IMR-90 (cell line): ENCODE results near the gene VAMP8. TPM values are rescaled to one million over a fixed set of nuclear protein-coding genes. Genes with fewer than 3 reads are reported as not detected.

Experiments used
- ATAC-seq: fragments of 200-7000 bp; cut with Tn5 transposase; 2 replicates; pipeline ENCODE4 v1.9.1; 2020; ENCODE audit warnings: low read depth, mild to moderate bottlenecking, moderate library complexity
- BruUV-seq: library from RNA; stranded (reverse); fragments of 400-500 nt; replicated peaks from 2 replicates; lab custom pipeline; 2021; lab: Mats Ljungman, UMichigan
- CTCF ChIA-PET: fragments of 300-600 bp; formaldehyde crosslinking; extraction: SDS; loops from one replicate; lab custom pipeline; 2021; ENCODE audit warnings: antibody characterized with exemption; lab: Yijun Ruan, JAX
- POLR2A ChIA-PET: fragments of 300-600 bp; sonication (Branson Sonifier 250); formaldehyde crosslinking; loops from one replicate; lab custom pipeline; 2022; ENCODE audit warnings: antibody characterized with exemption; ENCODE audit not compliant: unreplicated experiment; lab: Charles Lee
- DNase-seq: peaks from one replicate; pipeline ENCODE4 v3.0.0; 2013
- H2AFZ ChIP-seq: replicated peaks from 2 replicates; pipeline ENCODE3; 2013; ENCODE audit warnings: low read length, mild to moderate bottlenecking; ENCODE audit not compliant: poor library complexity
- H2AK5ac ChIP-seq: 2 replicates; pipeline ENCODE4 v1.6.1; 2013; ENCODE audit warnings: low read depth, low read length, inconsistent platforms
- H2AK9ac ChIP-seq: replicated peaks from 2 replicates; pipeline ENCODE3; 2013; ENCODE audit warnings: mild to moderate bottlenecking, low read depth, low read length, moderate library complexity; ENCODE audit not compliant: poor library complexity
- H2BK120ac ChIP-seq: 2 replicates; pipeline ENCODE4 v1.6.1; 2013; ENCODE audit warnings: low read depth, low read length, inconsistent platforms
- H2BK15ac ChIP-seq: 3 replicates; pipeline ENCODE4 v1.6.1; 2013; ENCODE audit warnings: low read depth, low read length, inconsistent platforms
- H2BK20ac ChIP-seq: 2 replicates; pipeline ENCODE4 v1.6.1; 2013; ENCODE audit warnings: low read depth, mild to moderate bottlenecking, inconsistent platforms, low read length, moderate library complexity
- H2BK5ac ChIP-seq: 2 replicates; pipeline ENCODE4 v1.6.1; 2013; ENCODE audit warnings: mild to moderate bottlenecking, low read depth, low read length, inconsistent platforms; ENCODE audit not compliant: poor library complexity, severe bottlenecking
- H3K14ac ChIP-seq: replicated peaks from 2 replicates; pipeline ENCODE4 v1.6.1; 2013; ENCODE audit warnings: low read depth, low read length, inconsistent platforms
- H3K18ac ChIP-seq: 2 replicates; pipeline ENCODE4 v1.6.1; 2013; ENCODE audit warnings: low read depth, low read length, control low read depth
- H3K23ac ChIP-seq: 2 replicates; pipeline ENCODE4 v1.6.1; 2013; ENCODE audit warnings: low read depth, low read length, inconsistent platforms
- H3K27ac ChIP-seq: 2 replicates; pipeline ENCODE4 v1.5.1; 2013; ENCODE audit warnings: mild to moderate bottlenecking, control low read depth, low read length; ENCODE audit not compliant: insufficient read depth
- H3K27me3 ChIP-seq: 2 replicates; pipeline ENCODE4 v1.6.1; 2013; ENCODE audit warnings: low read length; ENCODE audit not compliant: control insufficient read depth, insufficient read depth
- H3K36me3 ChIP-seq: 2 replicates; pipeline ENCODE4 v1.6.1; 2013; ENCODE audit warnings: low read length, mixed read lengths; ENCODE audit not compliant: control insufficient read depth, insufficient read depth
- H3K4ac ChIP-seq: 2 replicates; pipeline ENCODE4 v1.6.1; 2013; ENCODE audit warnings: low read depth, low read length, inconsistent platforms
- H3K4me1 ChIP-seq: 2 replicates; pipeline ENCODE4 v1.6.1; 2013; ENCODE audit warnings: low read length, mixed read lengths; ENCODE audit not compliant: control insufficient read depth, insufficient read depth
- H3K4me2 ChIP-seq: 2 replicates; pipeline ENCODE4 v1.6.1; 2013; ENCODE audit warnings: low read depth, mild to moderate bottlenecking, control low read depth, low read length, moderate library complexity
- H3K4me3 ChIP-seq: 2 replicates; pipeline ENCODE4 v1.5.1; 2013; ENCODE audit warnings: low read depth, mild to moderate bottlenecking, control low read depth, low read length, moderate library complexity; ENCODE audit not compliant: insufficient read depth
- H3K56ac ChIP-seq: 2 replicates; pipeline ENCODE4 v1.6.1; 2013; ENCODE audit warnings: low read length, inconsistent platforms; ENCODE audit not compliant: insufficient read depth; ENCODE audit errors: extremely low read depth
- H3K79me1 ChIP-seq, 2 experiments: 2 replicates each; pipeline ENCODE4 v1.6.1; 2013; ENCODE audit warnings: low read length in 2 of 2, inconsistent platforms in 1 of 2, low read depth in 1 of 2
- H3K9ac ChIP-seq: 2 replicates; pipeline ENCODE4 v1.6.1; 2013; ENCODE audit warnings: low read depth, low read length, control low read depth
- H3K9me1 ChIP-seq: 2 replicates; pipeline ENCODE4 v1.6.1; 2013; ENCODE audit warnings: low read length, inconsistent platforms; ENCODE audit not compliant: insufficient read depth
- H3K9me3 ChIP-seq: 2 replicates; pipeline ENCODE4 v1.6.1; 2013; ENCODE audit warnings: low read length; ENCODE audit not compliant: control insufficient read depth, insufficient read depth
- H4K20me1 ChIP-seq: 2 replicates; pipeline ENCODE4 v1.6.1; 2013; ENCODE audit warnings: low read length, inconsistent platforms; ENCODE audit not compliant: insufficient read depth
- H4K5ac ChIP-seq: 2 replicates; pipeline ENCODE4 v1.6.1; 2013; ENCODE audit warnings: mild to moderate bottlenecking, low read depth, low read length, control low read depth
- H4K8ac ChIP-seq, 2 experiments: 2 replicates each; pipeline ENCODE4 v1.6.1; 2013; ENCODE audit warnings: low read depth in 2 of 2, low read length in 2 of 2, control low read depth in 1 of 2, inconsistent platforms in 1 of 2
- H4K91ac ChIP-seq: 2 replicates; pipeline ENCODE4 v1.6.1; 2013; ENCODE audit warnings: low read depth, low read length, inconsistent platforms; ENCODE audit not compliant: insufficient read depth
- BHLHE40 ChIP-seq: fragments of 150-350 bp; IDR thresholded peaks from 2 replicates; pipeline ENCODE4 v1.6.1; 2016; ENCODE audit warnings: mild to moderate bottlenecking, low read depth, low read length
- CEBPB ChIP-seq: IDR thresholded peaks from 2 replicates; pipeline ENCODE4 v1.6.1; 2012; ENCODE audit warnings: low read depth, low read length, improper control_type of control experiment
- CHD1 ChIP-seq: IDR thresholded peaks from 2 replicates; pipeline ENCODE4 v1.6.1; 2012; ENCODE audit warnings: low read depth, low read length, improper control_type of control experiment
- CTCF ChIP-seq: conservative IDR thresholded peaks from 2 replicates; pipeline ENCODE4 v1.5.1; 2012; ENCODE audit warnings: mild to moderate bottlenecking, low read depth, low read length, improper control_type of control experiment
- ELK1 ChIP-seq: fragments of 150-350 bp; IDR thresholded peaks from 2 replicates; pipeline ENCODE4 v1.6.1; 2016; ENCODE audit warnings: low read depth, mild to moderate bottlenecking, low read length, moderate library complexity, borderline replicate concordance
- FOS ChIP-seq: fragments of 150-350 bp; IDR thresholded peaks from 2 replicates; pipeline ENCODE4 v1.6.1; 2016; ENCODE audit warnings: low read depth, low read length
- MAFK ChIP-seq: IDR thresholded peaks from 2 replicates; pipeline ENCODE4 v1.6.1; 2012; ENCODE audit warnings: low read depth, low read length, improper control_type of control experiment
- MAZ ChIP-seq: IDR thresholded peaks from 2 replicates; pipeline ENCODE4 v1.6.1; 2012; ENCODE audit warnings: low read depth, mild to moderate bottlenecking, low read length, improper control_type of control experiment, moderate library complexity, borderline replicate concordance
- MXI1 ChIP-seq: IDR thresholded peaks from 2 replicates; pipeline ENCODE4 v1.6.1; 2012; ENCODE audit warnings: low read depth, mild to moderate bottlenecking, low read length, moderate library complexity, borderline replicate concordance
- NFE2L2 ChIP-seq: fragments of 150-350 bp; IDR thresholded peaks from 2 replicates; pipeline ENCODE4 v1.6.1; 2016; ENCODE audit warnings: low read depth, mild to moderate bottlenecking, low read length
- POLR2A ChIP-seq: IDR thresholded peaks from 2 replicates; pipeline ENCODE4 v1.6.1; 2012; ENCODE audit warnings: mild to moderate bottlenecking, low read depth, low read length
- RAD21 ChIP-seq: IDR thresholded peaks from 2 replicates; pipeline ENCODE4 v1.6.1; 2012; ENCODE audit warnings: low read length, improper control_type of control experiment
- RCOR1 ChIP-seq: IDR thresholded peaks from 2 replicates; pipeline ENCODE4 v1.6.1; 2012; ENCODE audit warnings: mild to moderate bottlenecking, low read length, improper control_type of control experiment; ENCODE audit not compliant: insufficient replicate concordance
- RFX5 ChIP-seq: IDR thresholded peaks from 2 replicates; pipeline ENCODE4 v1.8.0; 2012; ENCODE audit warnings: low read depth, mild to moderate bottlenecking, low read length, moderate library complexity
- SMC3 ChIP-seq: fragments of 150-350 bp; IDR thresholded peaks from 2 replicates; pipeline ENCODE4 v1.6.1; 2016; ENCODE audit warnings: low read depth, mild to moderate bottlenecking, antibody characterized with exemption, low read length, moderate library complexity
- WGBS, 2 experiments: methylation state at CpG; one replicate each; pipeline versions ENCODE4 v1.1.5 to v1.1.7; 2013; ENCODE audit warnings: missing lambda C conversion rate in 2 of 2; ENCODE audit not compliant: insufficient read length in 1 of 2; ENCODE audit errors: extremely low coverage in 2 of 2; 5-methylcytosine and 5-hydroxymethylcytosine counted together
- dilution Hi-C: fragments of 300-500 bp; cut with HindIII; formaldehyde crosslinking; loops from one replicate; pipeline ENCODE4 v1.14.3; 2018; ENCODE audit warnings: low sequenced_read_pairs; ENCODE audit not compliant: unreplicated experiment
- in situ Hi-C: fragments of 300-500 bp; cut with MboI; formaldehyde crosslinking; loops from 3 replicates; pipeline ENCODE4 v1.14.3; 2019; ENCODE audit warnings: low sequenced_read_pairs, inconsistent platforms, mixed read lengths
- intact Hi-C: fragments of 100-400 bp; cut with micrococcal nuclease; formaldehyde crosslinking; loops from 2 replicates; pipeline ENCODE4 v1.10.0; 2022
- polyA plus RNA-seq, 3 experiments: library from polyadenylated mRNA; depleted of rRNA; stranded (reverse); fragments of >200 nt; gene quantifications; 2 replicates each; pipeline ENCODE4 v1.2.3, GENCODE V29; 2012; ENCODE audit warnings: low replicate concordance in 1 of 3
- total RNA-seq: library from RNA; depleted of rRNA; stranded (reverse); fragments of >200 nt; gene quantifications from 2 replicates; pipeline ENCODE4 v1.2.3, GENCODE V29; 2012
- TF ChIP-seq, protein P1 (sequence below): fragments of 150-350 bp; IDR thresholded peaks from 2 replicates; pipeline ENCODE4 v1.6.1; 2017; ENCODE audit warnings: mild to moderate bottlenecking, antibody characterized with exemption, low read length, low read depth

VAMP8 gene
- total and polyA plus RNA-seq, 2 of the 4 experiments (the other 2 are of a cell fraction): 0.90 to 1.9 TPM

DNA sequence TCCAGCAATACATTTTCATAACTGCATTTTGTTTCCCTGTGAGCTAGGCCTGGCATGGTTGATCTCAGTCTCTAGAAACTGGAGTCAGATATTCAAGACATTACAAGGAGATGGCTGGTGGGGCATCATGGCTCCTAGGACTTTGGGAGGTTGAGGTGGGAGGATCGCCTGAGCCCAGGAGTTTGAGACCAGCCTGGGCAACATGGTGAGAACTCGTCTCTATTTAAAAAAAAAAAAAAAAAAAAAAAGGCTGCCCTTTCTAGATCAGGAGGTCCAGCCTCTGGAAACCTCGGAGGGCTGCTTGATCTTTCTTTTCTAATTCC lies 362 bp upstream of the VAMP8 start:
- no peak overlapping the region for H2AFZ ChIP-seq
- intact Hi-C loops: no loop called here
- no peaks in the 10 kb centered on the region for H3K36me3 ChIP-seq
- TF ChIP-seq MXI1 (no peak), RCOR1 (no peak), POLR2A (no peak), RAD21 (no peak), BHLHE40 (no peak), SMC3 (no peak), NFE2L2 (no peak), CTCF (no peak), MAZ (no peak), CHD1 (no peak), MAFK (no peak), FOS (no peak), RFX5 (no peak), ELK1 (no peak), CEBPB (no peak)
- TF ChIP-seq, protein P1, sequence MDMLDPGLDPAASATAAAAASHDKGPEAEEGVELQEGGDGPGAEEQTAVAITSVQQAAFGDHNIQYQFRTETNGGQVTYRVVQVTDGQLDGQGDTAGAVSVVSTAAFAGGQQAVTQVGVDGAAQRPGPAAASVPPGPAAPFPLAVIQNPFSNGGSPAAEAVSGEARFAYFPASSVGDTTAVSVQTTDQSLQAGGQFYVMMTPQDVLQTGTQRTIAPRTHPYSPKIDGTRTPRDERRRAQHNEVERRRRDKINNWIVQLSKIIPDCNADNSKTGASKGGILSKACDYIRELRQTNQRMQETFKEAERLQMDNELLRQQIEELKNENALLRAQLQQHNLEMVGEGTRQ: no peak
- no peak overlapping the region for H3K4ac ChIP-seq
- no peak for DNase-seq
- 0 out of 2 replicates have a peak, but pooled peaks cover 3% of the 10 kb centered on the region for H3K9me1 ChIP-seq
- H2BK5ac ChIP-seq: no peak overlapping the region
- H3K4me3 ChIP-seq: no peak overlapping the region
- no peak overlapping the region for H3K27ac ChIP-seq
- no peak overlapping the region for H3K18ac ChIP-seq
- H3K79me1 ChIP-seq: no peaks in the 10 kb centered on the region
- no peak overlapping the region for H3K23ac ChIP-seq
- H3K9ac ChIP-seq: no peak overlapping the region
- no peak overlapping the region for H2BK15ac ChIP-seq
- H2BK20ac ChIP-seq: no peak overlapping the region
- no peak overlapping the region for H4K8ac ChIP-seq
- in situ Hi-C loops: no loop called here
- BruUV-seq: no TSS peak
- H3K14ac ChIP-seq: no peak overlapping the region
- dilution Hi-C loops: no loop called here
- H4K91ac ChIP-seq: no peak overlapping the region
- no peaks in the 10 kb centered on the region for H4K20me1 ChIP-seq
- H2AK9ac ChIP-seq: no peak overlapping the region
- H4K5ac ChIP-seq: no peak overlapping the region
- peaks cover 8% of the 10 kb centered on the region for H3K27me3 ChIP-seq
- no peak overlapping the region for H3K4me2 ChIP-seq
- ATAC-seq: no peak
- H3K56ac ChIP-seq: no peak overlapping the region
- H2BK120ac ChIP-seq: no peak overlapping the region
- H3K4me1 ChIP-seq: peaks cover 16% of the 10 kb centered on the region; the same call in 1 of the 2 replicates
- 67% methylated on average over 2 of the region's 3 CpGs; no CpG with 5 or more reads in 1 of the 2 experiments for WGBS, 2 experiments
- no peaks in the 10 kb centered on the region for H3K9me3 ChIP-seq
- ChIA-PET CTCF (no interaction called here), POLR2A (interaction anchor here (1.0 kb wide), 1 partner anchor 35 kb away, joined by 3 read pairs; the partner anchor contains the start of gene C2orf68)
- no peak overlapping the region for H2AK5ac ChIP-seq
